EL (cell line): ENCODE data around the gene TNIK.

Source experiments
- DNase-seq: peaks from one replicate; pipeline ENCODE4 v3.0.0-alpha.2; 2016

Gene TNIK

GRCh38 chr3:171181907-171182690 lies 278.1 kb downstream of the TNIK start:
- DNase-seq = no peak

- no peak for DNase-seq
Measured at GRCh38 chr3:171178714-171179113, 281.5 kb downstream of the TNIK start.

GRCh38 chr3:171177553-171177952 lies 282.7 kb downstream of the TNIK start:
- no peak for DNase-seq

- DNase-seq = no peak
Measured at GRCh38 chr3:171177056-171177455, 283.1 kb downstream of the TNIK start.

GRCh38 chr3:171176244-171176933 lies 283.8 kb downstream of the TNIK start:
- DNase-seq = no peak

- no peak for DNase-seq
Measured at GRCh38 chr3:171175741-171176234, 284.4 kb downstream of the TNIK start.

GRCh38 chr3:171173736-171174135 lies 286.5 kb downstream of the TNIK start:
- no peak for DNase-seq

GRCh38 chr3:171172070-171172469 lies 288.1 kb downstream of the TNIK start:
- no peak for DNase-seq

- DNase-seq = no peak
Measured at GRCh38 chr3:171169866-171170265, 290.3 kb downstream of the TNIK start.

- DNase-seq = no peak
Measured at GRCh38 chr3:171169443-171169842, 290.8 kb downstream of the TNIK start.

- DNase-seq = no peak
Measured at GRCh38 chr3:171168551-171168950, 291.7 kb downstream of the TNIK start.

- DNase-seq = peak; percentile 52
Measured at GRCh38 chr3:171168086-171168485, 292.1 kb downstream of the TNIK start.

- peak; percentile 36 for DNase-seq
Measured at GRCh38 chr3:171165983-171166382, 294.2 kb downstream of the TNIK start.

- no peak for DNase-seq
Measured at GRCh38 chr3:171165499-171165921, 294.7 kb downstream of the TNIK start.

GRCh38 chr3:171164067-171164465 lies 296.1 kb downstream of the TNIK start:
- DNase-seq = peak; percentile 52

GRCh38 chr3:171163101-171164066 lies 296.8 kb downstream of the TNIK start:
- DNase-seq = no peak

GRCh38 chr3:171160325-171160724 lies 299.9 kb downstream of the TNIK start:
- DNase-seq = no peak

GRCh38 chr3:171159822-171160157 lies 300.4 kb downstream of the TNIK start:
- DNase-seq = no peak

GRCh38 chr3:171159024-171159821 lies 301.0 kb downstream of the TNIK start:
- DNase-seq = no peak

- DNase-seq = no peak
Measured at GRCh38 chr3:171157980-171158379, 302.2 kb downstream of the TNIK start.

GRCh38 chr3:171157286-171157685 lies 302.9 kb downstream of the TNIK start:
- no peak for DNase-seq

GRCh38 chr3:171156401-171157010 lies 303.7 kb downstream of the TNIK start:
- DNase-seq = peak; percentile 37
